ENCODE results near the gene H1-8.
A peak's percentile ranks its signal among the peaks of the same experiment; 100 is the strongest.

H1-8 gene

DNA sequence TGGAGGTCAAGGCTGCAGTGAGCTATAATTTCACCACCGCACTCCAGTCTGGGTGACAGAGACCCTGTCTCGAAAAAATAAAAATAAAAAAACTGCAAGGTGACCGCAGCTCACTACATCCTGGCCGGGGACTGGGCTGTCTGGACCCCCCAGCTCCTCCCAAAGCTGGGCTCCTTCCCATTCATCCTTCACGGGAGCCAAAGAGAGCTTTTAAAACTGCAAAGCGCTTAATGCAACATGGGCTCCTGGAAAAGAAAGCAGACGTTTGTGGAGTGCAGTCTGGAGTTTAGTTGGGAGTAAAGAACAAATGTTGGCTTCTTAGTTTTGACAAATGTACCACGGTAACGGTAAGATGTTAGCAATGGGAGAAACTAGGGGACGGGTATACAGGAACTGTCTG is 51.4 kb downstream of the H1-8 start (continued):
- no peak for TF ChIP-seq ZNF8 (CRISPR knock-in tag; IDR thresholded peaks at IDR 0.05)
- no peak for TF ChIP-seq TCF4 (CRISPR knock-in tag; IDR thresholded peaks at IDR 0.05; ENCODE audit: borderline replicate concordance)
- TF ChIP-seq ZFP3 (CRISPR knock-in tag; IDR thresholded peaks at IDR 0.05): no peak
- no peak for TF ChIP-seq OSR1 (CRISPR knock-in tag; IDR thresholded peaks at IDR 0.05)
- no peak for TF ChIP-seq GLIS3 (CRISPR knock-in tag; IDR thresholded peaks at IDR 0.05)
- no peak for TF ChIP-seq TOX (CRISPR knock-in tag; IDR thresholded peaks at IDR 0.05; ENCODE audit: borderline replicate concordance)
- TF ChIP-seq ISL1 (CRISPR knock-in tag; IDR thresholded peaks at IDR 0.05): no peak

DNA sequence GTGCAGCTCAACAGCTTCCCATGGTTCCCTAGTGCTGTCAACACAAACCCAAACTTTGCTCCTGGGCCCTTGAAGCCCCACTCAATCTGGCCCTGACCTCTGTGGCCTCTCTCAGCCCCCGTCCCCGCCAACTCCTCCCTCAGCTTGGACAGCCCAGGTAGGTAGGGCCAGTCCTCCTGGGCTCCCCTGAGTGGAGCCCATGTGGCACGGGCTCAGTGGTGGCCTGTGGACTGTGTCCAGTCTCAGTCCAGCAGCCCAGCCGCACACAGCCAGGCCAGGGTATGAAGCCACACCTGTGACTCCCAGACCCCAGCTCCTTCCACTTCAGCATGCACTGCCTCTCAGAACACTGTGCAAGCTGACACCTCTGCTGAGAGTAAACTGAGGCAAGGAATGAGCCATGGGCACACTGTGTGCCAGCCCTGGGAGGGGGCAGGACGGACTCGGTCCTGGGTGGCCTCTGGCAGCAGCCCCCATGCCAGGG is 52.0 kb downstream of the H1-8 start:
- ATAC-seq: no peak

DNA sequence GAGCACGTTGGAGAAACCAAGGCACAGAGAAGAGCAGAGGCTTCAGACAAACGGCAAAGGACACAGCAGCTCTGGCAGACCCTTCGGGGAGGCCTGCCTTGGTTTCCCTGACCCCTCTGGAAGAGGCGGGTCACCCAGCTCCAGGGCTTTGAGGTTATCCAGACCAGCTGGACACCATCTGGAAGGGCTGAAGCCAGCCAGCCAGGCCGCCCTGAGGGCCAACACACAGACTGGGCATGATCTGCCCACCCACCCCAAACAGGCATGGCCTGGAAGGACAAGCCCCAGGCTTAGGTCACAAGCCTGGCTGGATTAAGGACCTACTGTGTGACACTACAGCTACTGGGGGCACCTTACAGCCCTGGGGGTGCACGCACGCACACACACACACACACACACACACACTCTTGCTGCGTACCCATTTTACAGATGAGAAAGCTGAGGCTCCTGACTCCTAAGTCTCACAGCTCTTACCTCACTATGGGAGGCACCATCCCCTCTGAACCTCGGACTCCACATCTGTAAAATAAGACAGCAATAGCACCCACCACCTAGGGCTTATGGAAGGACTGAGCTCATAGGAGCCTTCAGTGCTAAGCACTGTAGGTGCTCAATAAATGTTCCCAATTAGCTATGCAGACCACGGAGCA is 52.7 kb downstream of the H1-8 start:
- TF ChIP-seq TCF4 (CRISPR knock-in tag; IDR thresholded peaks at IDR 0.05; ENCODE audit: borderline replicate concordance) (no peak), POU6F1 (CRISPR knock-in tag; IDR thresholded peaks at IDR 0.05; ENCODE audit: borderline replicate concordance, low read depth) (no peak)
- ATAC-seq: no peak

More for the DNA sequence above, 52.0 kb downstream of the H1-8 start:
- TF ChIP-seq ZNF70 (CRISPR knock-in tag; IDR thresholded peaks at IDR 0.05) (no peak), ZNF565 (CRISPR knock-in tag; conservative IDR thresholded peaks at IDR 0.05; ENCODE audit: low read depth) (no peak), POU6F1 (CRISPR knock-in tag; IDR thresholded peaks at IDR 0.05; ENCODE audit: borderline replicate concordance, low read depth) (no peak), CSDC2 (CRISPR knock-in tag; IDR thresholded peaks at IDR 0.05) (no peak), TOX (CRISPR knock-in tag; IDR thresholded peaks at IDR 0.05; ENCODE audit: borderline replicate concordance) (no peak), ISL1 (CRISPR knock-in tag; IDR thresholded peaks at IDR 0.05) (no peak), GLIS3 (CRISPR knock-in tag; IDR thresholded peaks at IDR 0.05) (no peak), OSR1 (CRISPR knock-in tag; IDR thresholded peaks at IDR 0.05) (no peak), SNAI2 (CRISPR knock-in tag; IDR thresholded peaks at IDR 0.05) (no peak)
- TF ChIP-seq, protein P1, sequence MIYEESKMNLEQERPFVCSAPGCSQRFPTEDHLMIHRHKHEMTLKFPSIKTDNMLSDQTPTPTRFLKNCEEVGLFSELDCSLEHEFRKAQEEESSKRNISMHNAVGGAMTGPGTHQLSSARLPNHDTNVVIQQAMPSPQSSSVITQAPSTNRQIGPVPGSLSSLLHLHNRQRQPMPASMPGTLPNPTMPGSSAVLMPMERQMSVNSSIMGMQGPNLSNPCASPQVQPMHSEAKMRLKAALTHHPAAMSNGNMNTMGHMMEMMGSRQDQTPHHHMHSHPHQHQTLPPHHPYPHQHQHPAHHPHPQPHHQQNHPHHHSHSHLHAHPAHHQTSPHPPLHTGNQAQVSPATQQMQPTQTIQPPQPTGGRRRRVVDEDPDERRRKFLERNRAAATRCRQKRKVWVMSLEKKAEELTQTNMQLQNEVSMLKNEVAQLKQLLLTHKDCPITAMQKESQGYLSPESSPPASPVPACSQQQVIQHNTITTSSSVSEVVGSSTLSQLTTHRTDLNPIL (CRISPR knock-in tag; IDR thresholded peaks at IDR 0.05; ENCODE audit: low read depth): no peak

GRCh38 chr3:129596194-129597086 is 53.5 kb downstream of the H1-8 start:
- TF ChIP-seq TOX (CRISPR knock-in tag; IDR thresholded peaks at IDR 0.05; ENCODE audit: borderline replicate concordance) (no peak), ZFP3 (CRISPR knock-in tag; IDR thresholded peaks at IDR 0.05) (0 out of 2 replicates have a peak, but pooled peaks have one; percentile 49)
- ATAC-seq: peak; percentile 68

DNA sequence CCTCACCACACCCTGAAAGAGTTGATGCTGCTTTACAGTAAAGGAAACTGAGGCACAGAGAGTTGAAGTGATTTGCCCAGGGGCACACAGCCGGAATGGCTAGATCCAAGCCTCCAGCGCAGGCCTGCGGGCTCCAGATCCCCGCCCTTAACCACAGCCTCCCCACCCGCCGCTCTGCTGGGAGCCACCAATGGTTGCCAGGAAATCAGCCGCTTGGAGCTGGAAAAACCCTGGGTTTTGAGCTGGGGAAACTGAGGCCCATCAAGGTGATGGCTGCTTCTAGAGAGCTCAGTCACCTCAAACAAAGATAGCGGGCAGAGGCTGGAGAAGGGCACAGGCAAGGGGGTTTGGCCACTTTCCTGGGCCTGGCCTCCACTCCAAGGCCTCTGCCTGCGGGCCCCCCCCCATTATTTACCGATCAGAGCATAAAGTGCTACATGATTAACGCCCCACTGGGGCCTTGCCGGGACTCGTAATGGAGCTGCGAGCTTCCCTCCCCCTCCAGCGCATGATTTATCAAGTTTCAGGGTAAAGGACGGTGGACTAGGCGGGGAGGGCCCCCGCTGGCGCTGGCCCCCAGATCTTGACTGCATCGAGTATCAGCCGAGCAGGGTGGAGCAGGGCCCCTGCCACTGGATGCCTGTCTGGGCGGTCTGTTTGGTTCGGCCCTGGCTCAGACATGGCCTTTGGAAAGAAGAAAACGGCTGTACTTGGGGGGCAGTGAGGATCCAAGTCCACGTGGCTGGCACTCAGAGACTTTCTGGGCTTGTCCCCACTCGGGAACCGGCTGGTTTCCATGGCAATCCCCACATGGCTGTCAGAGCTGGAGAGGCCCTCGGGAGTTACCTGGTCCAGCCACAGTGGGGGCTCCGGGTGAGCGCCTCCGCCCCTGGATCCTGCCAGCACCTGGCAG is 54.4 kb downstream of the H1-8 start:
- ATAC-seq: no peak
- TF ChIP-seq ZC3H10 (CRISPR knock-in tag; IDR thresholded peaks at IDR 0.05): no peak
- TF ChIP-seq, protein P1 (CRISPR knock-in tag; IDR thresholded peaks at IDR 0.05; ENCODE audit: low read depth): no peak
- no peak for TF ChIP-seq CSDC2 (CRISPR knock-in tag; IDR thresholded peaks at IDR 0.05)
- no peak for TF ChIP-seq ZNF8 (CRISPR knock-in tag; IDR thresholded peaks at IDR 0.05)
- no peak for TF ChIP-seq SNAI2 (CRISPR knock-in tag; IDR thresholded peaks at IDR 0.05)
- no peak for TF ChIP-seq ZFP3 (CRISPR knock-in tag; IDR thresholded peaks at IDR 0.05)
- TF ChIP-seq PPARA (CRISPR knock-in tag; IDR thresholded peaks at IDR 0.05; ENCODE audit: borderline replicate concordance): no peak
- no peak for TF ChIP-seq ARNTL (CRISPR knock-in tag; IDR thresholded peaks at IDR 0.05; ENCODE audit: borderline replicate concordance, low read depth)
- no peak for TF ChIP-seq BACH2 (CRISPR knock-in tag; IDR thresholded peaks at IDR 0.05; ENCODE audit: borderline replicate concordance)
- TF ChIP-seq RARB (CRISPR knock-in tag; IDR thresholded peaks at IDR 0.05): no peak
- no peak for TF ChIP-seq ISL1 (CRISPR knock-in tag; IDR thresholded peaks at IDR 0.05)
- no peak for TF ChIP-seq OSR1 (CRISPR knock-in tag; IDR thresholded peaks at IDR 0.05)
- TF ChIP-seq ESRRG (CRISPR knock-in tag; IDR thresholded peaks at IDR 0.05): no peak
- no peak for TF ChIP-seq TCF4 (CRISPR knock-in tag; IDR thresholded peaks at IDR 0.05; ENCODE audit: borderline replicate concordance)
- TF ChIP-seq GLIS3 (CRISPR knock-in tag; IDR thresholded peaks at IDR 0.05): no peak
- TF ChIP-seq, protein P2, sequence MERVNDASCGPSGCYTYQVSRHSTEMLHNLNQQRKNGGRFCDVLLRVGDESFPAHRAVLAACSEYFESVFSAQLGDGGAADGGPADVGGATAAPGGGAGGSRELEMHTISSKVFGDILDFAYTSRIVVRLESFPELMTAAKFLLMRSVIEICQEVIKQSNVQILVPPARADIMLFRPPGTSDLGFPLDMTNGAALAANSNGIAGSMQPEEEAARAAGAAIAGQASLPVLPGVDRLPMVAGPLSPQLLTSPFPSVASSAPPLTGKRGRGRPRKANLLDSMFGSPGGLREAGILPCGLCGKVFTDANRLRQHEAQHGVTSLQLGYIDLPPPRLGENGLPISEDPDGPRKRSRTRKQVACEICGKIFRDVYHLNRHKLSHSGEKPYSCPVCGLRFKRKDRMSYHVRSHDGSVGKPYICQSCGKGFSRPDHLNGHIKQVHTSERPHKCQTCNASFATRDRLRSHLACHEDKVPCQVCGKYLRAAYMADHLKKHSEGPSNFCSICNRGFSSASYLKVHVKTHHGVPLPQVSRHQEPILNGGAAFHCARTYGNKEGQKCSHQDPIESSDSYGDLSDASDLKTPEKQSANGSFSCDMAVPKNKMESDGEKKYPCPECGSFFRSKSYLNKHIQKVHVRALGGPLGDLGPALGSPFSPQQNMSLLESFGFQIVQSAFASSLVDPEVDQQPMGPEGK (CRISPR knock-in tag; IDR thresholded peaks at IDR 0.05; ENCODE audit: borderline replicate concordance): no peak
